ENCODE data around the gene FAM3D.

DNA sequence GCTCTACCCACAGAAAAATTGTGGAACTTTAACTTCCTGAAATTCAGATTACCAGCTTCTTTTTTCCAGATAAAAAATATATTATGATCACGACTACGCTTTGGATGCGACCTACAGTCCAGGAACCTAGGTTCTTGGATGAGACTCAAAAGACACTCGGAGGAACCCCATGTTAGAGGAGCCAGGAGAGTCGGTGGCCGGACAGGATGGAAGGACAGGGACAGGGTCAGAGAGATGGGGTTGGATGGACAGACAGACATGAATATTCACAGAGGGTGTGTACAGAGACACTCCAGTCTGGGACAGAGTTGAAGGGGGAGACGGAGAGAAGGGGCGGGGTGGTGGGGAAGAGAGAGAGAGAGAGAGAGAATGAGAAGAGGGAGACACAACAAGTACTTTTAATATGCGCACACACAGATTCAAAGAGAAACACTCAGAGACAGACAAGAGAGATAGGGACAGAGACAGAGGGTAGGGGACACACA, 9.5 kb downstream of the FAM3D start:
- TF ChIP-seq, protein P1, sequence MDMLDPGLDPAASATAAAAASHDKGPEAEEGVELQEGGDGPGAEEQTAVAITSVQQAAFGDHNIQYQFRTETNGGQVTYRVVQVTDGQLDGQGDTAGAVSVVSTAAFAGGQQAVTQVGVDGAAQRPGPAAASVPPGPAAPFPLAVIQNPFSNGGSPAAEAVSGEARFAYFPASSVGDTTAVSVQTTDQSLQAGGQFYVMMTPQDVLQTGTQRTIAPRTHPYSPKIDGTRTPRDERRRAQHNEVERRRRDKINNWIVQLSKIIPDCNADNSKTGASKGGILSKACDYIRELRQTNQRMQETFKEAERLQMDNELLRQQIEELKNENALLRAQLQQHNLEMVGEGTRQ (IDR thresholded peaks at IDR 0.05; ENCODE audit: borderline replicate concordance, low read depth, low read length): no peak
- TF ChIP-seq MXI1 (IDR thresholded peaks at IDR 0.05; ENCODE audit: low read depth, low read length) (no peak), POLR2AphosphoS5 (IDR thresholded peaks at IDR 0.05; ENCODE audit: low read depth, low read length) (no peak), RAD21 (IDR thresholded peaks at IDR 0.05; ENCODE audit: low read length) (no peak), JUND (IDR thresholded peaks at IDR 0.05) (no peak), YY1 (IDR thresholded peaks at IDR 0.05; ENCODE audit: low read depth) (no peak), TAF1 (IDR thresholded peaks at IDR 0.05; ENCODE audit: borderline replicate concordance, low read depth, low read length) (no peak)
- TF ChIP-seq, protein P2, sequence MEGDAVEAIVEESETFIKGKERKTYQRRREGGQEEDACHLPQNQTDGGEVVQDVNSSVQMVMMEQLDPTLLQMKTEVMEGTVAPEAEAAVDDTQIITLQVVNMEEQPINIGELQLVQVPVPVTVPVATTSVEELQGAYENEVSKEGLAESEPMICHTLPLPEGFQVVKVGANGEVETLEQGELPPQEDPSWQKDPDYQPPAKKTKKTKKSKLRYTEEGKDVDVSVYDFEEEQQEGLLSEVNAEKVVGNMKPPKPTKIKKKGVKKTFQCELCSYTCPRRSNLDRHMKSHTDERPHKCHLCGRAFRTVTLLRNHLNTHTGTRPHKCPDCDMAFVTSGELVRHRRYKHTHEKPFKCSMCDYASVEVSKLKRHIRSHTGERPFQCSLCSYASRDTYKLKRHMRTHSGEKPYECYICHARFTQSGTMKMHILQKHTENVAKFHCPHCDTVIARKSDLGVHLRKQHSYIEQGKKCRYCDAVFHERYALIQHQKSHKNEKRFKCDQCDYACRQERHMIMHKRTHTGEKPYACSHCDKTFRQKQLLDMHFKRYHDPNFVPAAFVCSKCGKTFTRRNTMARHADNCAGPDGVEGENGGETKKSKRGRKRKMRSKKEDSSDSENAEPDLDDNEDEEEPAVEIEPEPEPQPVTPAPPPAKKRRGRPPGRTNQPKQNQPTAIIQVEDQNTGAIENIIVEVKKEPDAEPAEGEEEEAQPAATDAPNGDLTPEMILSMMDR (IDR thresholded peaks at IDR 0.05): no peak
- TF ChIP-seq, protein P3, sequence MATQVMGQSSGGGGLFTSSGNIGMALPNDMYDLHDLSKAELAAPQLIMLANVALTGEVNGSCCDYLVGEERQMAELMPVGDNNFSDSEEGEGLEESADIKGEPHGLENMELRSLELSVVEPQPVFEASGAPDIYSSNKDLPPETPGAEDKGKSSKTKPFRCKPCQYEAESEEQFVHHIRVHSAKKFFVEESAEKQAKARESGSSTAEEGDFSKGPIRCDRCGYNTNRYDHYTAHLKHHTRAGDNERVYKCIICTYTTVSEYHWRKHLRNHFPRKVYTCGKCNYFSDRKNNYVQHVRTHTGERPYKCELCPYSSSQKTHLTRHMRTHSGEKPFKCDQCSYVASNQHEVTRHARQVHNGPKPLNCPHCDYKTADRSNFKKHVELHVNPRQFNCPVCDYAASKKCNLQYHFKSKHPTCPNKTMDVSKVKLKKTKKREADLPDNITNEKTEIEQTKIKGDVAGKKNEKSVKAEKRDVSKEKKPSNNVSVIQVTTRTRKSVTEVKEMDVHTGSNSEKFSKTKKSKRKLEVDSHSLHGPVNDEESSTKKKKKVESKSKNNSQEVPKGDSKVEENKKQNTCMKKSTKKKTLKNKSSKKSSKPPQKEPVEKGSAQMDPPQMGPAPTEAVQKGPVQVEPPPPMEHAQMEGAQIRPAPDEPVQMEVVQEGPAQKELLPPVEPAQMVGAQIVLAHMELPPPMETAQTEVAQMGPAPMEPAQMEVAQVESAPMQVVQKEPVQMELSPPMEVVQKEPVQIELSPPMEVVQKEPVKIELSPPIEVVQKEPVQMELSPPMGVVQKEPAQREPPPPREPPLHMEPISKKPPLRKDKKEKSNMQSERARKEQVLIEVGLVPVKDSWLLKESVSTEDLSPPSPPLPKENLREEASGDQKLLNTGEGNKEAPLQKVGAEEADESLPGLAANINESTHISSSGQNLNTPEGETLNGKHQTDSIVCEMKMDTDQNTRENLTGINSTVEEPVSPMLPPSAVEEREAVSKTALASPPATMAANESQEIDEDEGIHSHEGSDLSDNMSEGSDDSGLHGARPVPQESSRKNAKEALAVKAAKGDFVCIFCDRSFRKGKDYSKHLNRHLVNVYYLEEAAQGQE (IDR thresholded peaks at IDR 0.05; ENCODE audit: low read depth, low read length): no peak
- TF ChIP-seq, protein P4, sequence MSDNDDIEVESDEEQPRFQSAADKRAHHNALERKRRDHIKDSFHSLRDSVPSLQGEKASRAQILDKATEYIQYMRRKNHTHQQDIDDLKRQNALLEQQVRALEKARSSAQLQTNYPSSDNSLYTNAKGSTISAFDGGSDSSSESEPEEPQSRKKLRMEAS (IDR thresholded peaks at IDR 0.05; ENCODE audit: low read depth): no peak

Data from SK-N-SH (cell line).